GM21717 (cell line): Measurements from ENCODE around the gene IL6.

Source experiments
- ATAC-seq: cut with Tn5 transposase; IDR thresholded peaks from one replicate; pipeline ENCODE4 v1.9.1; 2021; ENCODE audit warnings: mild to moderate bottlenecking, moderate library complexity; ENCODE audit not compliant: unreplicated experiment

Gene IL6

GRCh38 chr7:22726345-22726906 lies 574 bp upstream of the IL6 start:
- peak; percentile 67 for ATAC-seq

GRCh38 chr7:22727714-22728035 lies 675 bp downstream of the IL6 start:
- ATAC-seq: no peak

GRCh38 chr7:22728401-22729029 lies 1.5 kb downstream of the IL6 start:
- ATAC-seq: no peak

DNA sequence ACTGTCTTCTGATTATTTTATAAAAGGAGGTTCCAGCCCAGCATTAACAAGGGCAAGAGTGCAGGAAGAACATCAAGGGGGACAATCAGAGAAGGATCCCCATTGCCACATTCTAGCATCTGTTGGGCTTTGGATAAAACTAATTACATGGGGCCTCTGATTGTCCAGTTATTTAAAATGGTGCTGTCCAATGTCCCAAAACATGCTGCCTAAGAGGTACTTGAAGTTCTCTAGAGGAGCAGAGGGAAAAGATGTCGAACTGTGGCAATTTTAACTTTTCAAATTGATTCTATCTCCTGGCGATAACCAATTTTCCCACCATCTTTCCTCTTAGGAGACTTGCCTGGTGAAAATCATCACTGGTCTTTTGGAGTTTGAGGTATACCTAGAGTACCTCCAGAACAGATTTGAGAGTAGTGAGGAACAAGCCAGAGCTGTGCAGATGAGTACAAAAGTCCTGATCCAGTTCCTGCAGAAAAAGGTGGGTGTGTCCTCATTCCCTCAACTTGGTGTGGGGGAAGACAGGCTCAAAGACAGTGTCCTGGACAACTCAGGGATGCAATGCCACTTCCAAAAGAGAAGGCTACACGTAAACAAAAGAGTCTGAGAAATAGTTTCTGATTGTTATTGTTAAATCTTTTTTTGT lies 2.3 kb downstream of the IL6 start:
- no peak for ATAC-seq

- no peak for ATAC-seq
These were observed 3.2 kb downstream of the IL6 start for GRCh38 chr7:22730066-22730710.

- no peak for ATAC-seq
These were observed 4.1 kb downstream of the IL6 start for GRCh38 chr7:22730921-22731654.

GRCh38 chr7:22731766-22732165 lies 4.8 kb downstream of the IL6 start:
- no peak for ATAC-seq

DNA sequence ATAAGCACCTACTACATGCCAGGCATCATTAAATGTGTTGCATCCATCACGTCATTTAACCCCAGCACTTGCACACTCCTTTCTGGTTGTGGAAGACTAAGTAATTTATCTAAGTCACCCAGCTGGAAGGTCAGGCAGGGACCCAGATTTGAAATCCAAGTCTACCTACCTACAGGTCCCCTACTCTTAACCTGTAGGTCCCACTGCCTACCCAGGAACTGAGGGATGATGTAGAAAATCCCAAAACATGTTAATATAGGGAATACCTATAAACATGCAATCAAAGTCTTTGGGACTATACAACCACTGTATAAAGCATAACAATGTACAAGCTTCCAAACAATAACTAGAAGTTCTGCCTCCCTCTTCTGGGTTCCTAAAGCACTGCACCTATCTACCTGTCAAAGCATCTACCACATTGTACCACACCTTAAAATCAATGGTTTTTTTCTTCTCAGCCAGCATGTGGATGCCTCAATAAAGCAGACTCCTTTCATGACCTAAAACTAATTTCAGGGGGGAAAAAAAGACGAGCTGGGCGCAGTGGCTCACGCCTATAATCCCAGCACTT lies 5.6 kb downstream of the IL6 start:
- no peak for ATAC-seq

GRCh38 chr7:22733761-22734160 lies 6.8 kb downstream of the IL6 start:
- ATAC-seq: no peak

- no peak for ATAC-seq
These were observed 16.0 kb downstream of the IL6 start for GRCh38 chr7:22743014-22743413.

GRCh38 chr7:22751341-22751740 lies 24.3 kb downstream of the IL6 start:
- ATAC-seq: no peak

GRCh38 chr7:22757338-22757994 lies 30.5 kb downstream of the IL6 start:
- ATAC-seq: no peak

- ATAC-seq: no peak
These were observed 31.6 kb downstream of the IL6 start for GRCh38 chr7:22758576-22758975.

GRCh38 chr7:22759721-22760120 lies 32.7 kb downstream of the IL6 start:
- no peak for ATAC-seq

DNA sequence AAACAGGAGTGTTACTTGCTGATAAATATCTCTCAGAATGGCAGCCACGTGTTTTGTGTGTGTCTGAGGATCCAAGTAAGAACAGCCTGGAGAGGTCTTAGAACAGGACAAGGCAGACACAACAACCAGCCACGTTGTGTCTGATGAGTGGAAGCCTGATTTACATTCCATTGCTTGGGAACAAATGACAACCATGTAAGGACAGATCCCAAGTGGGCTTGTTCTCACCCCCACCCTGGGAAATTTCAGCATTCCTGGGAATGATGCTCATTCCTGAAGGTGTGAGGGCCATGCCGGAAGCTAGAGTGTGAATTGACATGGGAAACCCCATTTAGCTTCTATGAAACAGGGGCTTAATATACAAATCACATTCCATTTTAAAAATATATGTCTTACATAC lies 35.9 kb downstream of the IL6 start:
- ATAC-seq: no peak

DNA sequence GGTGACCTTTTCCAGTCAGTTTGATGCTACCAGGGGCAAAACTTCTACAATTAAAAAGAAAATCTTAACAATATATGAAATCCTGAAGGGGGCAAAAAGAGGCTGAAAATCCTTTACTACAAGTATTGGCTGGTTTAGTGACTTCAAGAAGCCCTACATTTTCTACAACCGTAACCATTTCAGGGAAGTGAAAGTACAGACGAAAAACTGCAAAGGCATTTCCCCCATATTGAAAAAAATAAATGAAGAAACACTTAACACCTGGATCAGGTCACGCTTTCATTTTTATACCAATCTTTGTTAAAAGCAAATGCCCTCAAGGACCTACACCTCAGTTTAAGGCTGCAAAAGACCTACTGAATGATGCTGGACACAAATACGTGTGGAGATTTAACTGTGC lies 38.6 kb downstream of the IL6 start:
- peak; percentile 63 for ATAC-seq

DNA sequence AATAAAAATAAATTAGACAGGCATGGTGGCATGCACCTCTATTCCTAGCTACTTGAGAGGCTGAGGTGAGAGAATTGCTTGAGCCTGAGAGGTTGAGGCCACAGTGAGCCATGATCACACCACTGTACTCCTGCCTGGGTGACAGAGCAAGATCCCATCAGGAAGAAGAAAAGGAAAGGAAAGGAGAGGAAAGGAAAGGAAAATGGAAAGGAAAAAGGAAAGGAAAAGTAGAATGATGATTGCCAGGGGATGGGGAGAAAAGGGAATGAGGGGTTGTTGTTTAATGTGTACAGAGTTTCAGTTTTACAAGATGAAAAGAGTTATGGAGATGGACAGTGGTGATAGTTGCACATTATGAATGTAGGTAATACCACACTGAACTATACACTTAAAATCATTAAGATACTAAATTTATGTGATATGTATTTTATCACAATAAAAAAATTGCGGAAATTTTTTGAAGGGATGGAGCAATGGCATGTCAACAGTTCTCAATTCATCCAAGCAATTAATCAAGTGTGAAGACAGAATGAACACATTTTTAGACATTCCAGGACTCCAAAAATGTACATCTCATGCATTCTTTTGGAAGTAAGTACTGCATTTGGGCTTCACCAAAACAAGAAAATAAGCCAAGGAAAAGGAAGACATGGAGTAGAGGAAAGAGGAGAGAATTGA lies 44.3 kb downstream of the IL6 start:
- ATAC-seq: no peak

GRCh38 chr7:22771872-22772228 lies 44.9 kb downstream of the IL6 start:
- no peak for ATAC-seq

DNA sequence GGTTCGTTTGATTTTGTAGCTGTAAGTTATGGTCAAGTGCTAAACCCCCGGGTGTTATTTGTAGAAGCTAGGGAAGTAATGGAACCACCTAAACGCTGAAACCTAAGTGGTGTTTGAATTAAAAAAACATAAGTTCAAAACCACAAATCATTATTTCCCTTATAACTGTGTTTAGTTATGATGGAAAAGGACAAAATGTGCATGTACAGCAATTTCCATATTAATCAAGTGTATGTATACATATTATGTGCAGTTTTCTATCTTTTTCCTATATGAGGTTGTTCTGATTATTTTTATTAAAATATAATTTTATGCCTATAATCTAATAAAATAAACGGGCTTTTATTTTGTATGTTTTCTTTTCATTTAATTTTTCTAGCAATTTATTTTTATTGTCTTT lies 45.9 kb downstream of the IL6 start:
- ATAC-seq: no peak

- no peak for ATAC-seq
These were observed 50.0 kb downstream of the IL6 start for GRCh38 chr7:22776964-22777363.
